ENCODE results near the gene GADD45A.
"Not testable (repeated sequence)": the region's sequence is repeated elsewhere in the genome, so short reads cannot be mapped to it uniquely, and the experiment has no call there.

GADD45A gene

DNA sequence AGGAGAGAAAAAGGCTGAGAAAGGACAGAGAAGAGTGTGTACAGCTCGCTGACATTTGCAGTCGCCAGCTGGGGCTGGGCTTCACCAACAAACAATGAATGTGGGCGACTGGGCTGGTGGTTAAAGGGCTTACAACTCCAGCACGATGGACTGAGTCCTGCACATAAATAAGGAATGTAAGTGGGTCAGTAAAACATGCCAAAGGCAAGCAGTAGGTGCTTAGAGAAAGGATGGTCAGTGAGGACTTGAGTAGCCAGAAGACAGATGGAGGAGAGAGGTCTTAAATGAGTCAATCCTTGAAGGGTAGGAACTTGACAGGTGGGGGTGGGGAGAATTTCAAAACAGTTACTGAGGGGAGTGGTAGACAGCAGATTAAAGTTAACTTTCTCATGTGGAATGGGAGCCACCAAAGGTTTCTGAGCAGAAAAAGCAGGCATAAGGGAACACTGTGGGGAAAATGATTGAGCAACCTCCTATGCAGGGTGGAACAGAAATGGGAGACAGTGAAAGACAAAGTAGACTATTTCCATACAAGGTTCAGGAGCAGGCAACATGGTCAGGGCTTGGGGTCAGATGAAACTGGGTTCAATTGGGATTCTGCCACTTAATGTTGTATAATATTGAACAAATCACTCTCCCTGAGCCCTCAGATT lies 37.4 kb downstream of the GADD45A start:
- no peak for DNase-seq

DNA sequence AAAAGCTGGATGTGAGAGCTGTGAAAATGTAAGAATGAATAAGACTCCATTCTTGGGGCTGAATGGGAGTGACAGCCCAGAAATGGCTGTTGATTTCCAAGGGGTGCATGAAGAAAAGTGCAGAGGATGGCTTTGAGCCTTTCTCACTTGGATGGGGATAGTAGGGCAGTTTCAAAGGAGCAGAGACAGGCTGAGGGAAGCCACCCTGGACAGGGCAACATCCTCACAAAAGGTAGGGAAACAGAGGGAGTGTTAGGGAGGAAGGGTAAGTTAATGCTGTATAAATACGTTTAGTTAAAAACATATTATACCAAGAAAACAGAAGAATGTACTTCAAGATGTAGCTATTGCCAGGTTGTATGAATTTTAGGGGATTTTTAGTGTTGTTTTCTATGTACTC lies 38.1 kb downstream of the GADD45A start:
- DNase-seq = no peak

DNA sequence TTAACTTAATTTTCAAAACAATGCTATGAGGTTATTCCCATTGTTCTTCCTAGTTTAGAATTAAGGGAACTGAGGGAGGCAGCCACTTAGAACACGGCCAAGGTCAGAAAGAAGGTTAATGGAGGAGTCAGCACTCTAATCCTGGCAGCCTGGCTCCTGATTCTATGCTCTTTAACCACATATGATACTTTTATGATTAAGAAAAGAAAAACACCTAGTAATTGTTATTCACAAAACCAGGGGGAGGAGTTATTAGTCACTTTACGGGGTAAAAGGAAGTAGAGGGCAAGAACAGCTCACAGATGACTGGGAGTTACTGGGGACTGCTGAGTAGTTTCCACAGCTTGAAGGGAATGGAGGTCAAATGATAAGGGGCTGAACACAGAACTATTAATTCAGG lies 38.6 kb downstream of the GADD45A start:
- DNase-seq = no peak

DNA sequence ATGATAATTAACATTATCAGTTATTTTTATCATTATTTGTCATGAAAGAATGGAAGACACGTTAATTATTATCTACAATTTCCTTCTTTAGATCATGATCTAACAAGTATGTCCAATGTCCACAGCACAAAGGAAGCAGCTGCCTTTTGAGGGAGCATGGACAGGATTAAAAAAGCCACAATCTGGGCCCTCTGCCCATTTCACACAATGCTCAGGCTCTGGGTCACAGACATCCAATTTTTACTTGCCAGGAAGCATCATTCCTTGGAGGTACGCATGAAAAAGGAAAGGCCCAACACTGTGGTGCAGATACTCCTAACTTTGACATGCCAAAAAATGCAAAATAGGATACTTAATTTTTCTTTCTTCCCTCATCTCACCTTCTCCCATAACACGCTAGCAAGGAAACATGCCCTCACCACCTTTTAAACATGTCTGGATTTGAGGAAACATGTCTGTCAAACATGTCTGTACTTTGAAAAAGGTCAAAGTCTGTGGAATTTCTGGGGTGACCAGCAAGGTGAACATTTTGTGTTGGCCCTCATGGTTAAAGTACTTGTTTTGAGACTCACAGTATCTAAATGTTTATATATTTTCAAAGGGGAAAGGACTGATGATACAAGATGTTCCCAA lies 40.0 kb downstream of the GADD45A start:
- DNase-seq = no peak

DNA sequence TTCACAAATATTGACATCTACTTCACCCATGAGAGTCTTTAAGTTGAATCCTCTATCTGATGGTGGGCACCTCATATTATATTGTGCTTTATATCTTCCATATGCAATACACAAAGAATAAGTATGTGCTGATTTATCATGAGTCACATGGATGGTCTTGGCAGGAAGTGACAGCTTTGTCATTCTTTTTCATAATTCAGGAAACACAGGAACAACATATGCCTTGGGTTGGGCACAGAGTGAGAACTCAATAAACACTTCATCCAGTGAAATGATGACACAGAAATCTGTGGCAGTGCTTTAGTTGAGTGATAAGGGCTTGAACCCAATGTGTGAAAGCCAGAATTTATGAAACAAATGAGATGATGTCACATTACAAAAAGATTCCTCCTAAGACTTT lies 41.2 kb downstream of the GADD45A start:
- no peak for DNase-seq

DNA sequence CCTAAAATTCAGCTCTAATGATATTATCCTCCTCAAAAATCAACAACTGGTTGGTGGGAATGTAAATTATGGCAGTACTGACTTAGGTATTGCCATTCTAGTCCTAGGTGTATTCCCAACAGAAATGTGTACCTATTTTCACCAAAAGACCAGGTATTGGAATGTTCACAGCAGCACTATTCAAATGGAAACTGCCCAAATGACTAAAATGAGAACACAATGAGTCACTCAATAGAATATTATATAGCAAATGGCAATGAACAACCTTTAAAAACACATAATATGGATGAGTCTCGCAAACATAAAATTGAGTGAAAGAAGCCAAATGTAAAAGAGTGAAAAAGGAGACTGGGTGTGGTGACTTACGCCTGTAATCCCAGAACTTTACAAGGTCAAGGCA lies 44.9 kb downstream of the GADD45A start:
- DNase-seq = no peak

DNA sequence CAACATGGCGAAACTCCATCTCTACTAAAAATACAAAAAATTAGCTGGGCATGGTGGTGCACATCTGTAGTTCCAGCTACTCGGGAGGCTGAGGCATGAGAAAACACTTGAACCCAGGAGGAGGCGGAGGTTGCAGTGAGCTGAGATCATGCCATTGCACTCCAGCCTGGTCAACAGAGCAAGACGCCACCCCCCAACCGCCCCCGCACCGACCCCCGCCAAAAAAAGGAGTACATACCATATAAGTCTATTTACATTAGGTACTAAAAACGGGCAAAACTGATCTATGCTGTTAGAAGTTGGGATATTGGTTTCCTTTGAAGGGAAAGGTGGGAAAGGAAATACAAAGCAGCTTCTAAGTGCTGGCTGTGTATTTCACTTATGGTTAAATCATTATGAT lies 45.3 kb downstream of the GADD45A start:
- DNase-seq = not testable (repeated sequence)

DNA sequence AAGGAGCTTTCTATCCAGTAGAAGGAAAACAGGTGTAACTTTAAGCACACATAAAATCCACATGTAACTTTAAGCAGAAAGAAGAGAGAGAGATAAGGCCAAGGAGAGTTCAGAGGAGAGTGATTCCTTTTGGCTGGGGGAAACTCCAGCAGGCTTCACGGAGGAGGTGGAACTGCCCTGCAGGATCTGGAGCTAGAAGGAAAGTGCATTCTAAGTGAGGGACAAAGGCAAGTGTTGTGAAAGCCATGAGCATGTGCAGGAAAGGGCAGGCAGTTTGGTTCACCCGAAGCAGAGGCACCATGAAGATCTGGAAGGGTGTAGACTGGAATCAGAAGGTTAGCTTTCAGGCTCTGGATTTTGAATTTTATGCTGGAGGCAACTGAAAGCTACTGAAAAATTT lies 46.3 kb downstream of the GADD45A start:
- DNase-seq = no peak

DNA sequence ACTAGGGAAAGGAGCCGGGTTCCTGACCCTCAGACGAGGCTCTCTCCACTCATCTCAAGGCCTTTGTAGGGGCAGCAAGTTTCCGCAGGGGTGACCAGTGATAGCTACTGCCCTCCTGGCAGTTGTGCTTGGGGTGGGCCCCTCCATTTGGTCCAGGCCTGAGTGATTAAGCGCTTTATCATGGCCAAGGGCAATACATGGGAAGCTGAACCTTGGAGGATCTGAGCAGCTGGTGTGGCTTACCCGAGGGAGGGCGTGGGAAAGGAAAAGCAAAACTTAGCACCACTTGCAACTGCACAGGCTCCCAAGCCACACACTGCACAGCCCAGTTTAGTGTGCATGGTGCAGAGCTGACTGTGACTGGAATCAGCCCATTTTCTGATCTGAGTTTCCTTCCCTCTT lies 47.8 kb downstream of the GADD45A start:
- no peak for DNase-seq

DNA sequence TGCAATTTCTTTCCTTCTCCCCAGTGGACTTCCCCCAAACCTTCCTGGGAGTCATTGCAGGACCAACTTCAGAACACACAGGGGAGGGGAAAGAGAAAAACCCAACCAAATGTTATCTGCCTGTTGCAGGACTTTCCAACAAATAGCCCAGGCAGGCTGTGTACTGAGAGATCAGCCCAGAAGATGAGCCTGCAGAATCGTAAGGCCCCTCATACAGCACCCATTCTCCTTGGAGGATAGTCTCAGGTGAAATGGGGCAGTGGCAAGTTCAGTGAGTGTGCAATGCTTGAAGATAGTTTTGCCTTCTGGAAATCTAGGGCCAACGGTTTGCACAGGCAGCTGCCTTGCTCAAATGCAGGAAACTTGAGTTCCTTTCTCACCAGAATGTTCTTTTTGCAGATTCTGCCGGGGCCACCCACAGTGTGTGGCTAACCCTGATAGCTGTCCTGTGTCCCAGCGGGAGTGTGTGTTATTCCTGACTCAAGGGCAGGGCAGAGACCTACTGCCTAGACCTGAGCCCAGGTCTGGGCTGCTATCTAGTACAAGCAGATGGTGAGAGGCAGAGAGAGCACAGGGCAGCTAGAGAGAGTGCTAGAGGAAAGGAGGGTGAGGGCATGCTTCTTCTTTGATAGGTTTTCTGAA lies 48.8 kb downstream of the GADD45A start:
- DNase-seq = no peak

DNA sequence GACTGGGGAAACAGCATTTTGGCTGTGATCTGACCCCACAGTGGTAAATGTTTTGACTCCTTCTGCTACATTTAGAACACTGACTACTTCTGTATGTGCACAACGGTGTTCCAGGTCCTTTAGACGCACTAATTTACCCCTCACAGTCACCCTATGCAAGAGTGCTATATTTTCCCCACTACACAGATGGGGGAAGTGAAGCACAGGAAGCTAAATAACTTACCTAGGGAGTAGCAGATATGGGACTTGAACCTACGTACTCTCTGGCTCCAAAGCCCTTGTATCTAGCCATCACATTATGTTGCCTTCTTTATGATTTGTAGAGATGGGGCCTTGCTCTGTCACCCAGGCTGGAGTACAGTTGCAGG lies 49.3 kb downstream of the GADD45A start:
- no peak for DNase-seq

DNA sequence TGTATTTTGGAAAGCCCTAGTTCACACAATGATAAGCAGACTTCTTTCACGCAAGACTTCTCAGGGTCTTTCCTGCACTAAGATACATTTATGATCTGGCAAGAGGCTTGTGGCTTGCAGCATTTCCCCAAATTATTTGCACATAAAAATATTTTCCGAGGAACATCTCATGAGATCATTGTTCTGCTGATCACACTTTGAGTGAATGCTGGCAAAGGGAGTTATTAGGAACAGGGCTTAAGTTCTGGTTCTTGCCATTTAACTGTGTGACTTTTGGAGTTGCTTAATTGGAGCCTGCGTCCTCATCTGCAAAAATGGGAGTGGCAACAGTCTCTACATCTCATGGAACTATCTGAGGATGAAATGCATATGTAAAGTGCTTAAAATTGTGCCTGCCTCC lies 50.2 kb downstream of the GADD45A start:
- no peak for DNase-seq

DNA sequence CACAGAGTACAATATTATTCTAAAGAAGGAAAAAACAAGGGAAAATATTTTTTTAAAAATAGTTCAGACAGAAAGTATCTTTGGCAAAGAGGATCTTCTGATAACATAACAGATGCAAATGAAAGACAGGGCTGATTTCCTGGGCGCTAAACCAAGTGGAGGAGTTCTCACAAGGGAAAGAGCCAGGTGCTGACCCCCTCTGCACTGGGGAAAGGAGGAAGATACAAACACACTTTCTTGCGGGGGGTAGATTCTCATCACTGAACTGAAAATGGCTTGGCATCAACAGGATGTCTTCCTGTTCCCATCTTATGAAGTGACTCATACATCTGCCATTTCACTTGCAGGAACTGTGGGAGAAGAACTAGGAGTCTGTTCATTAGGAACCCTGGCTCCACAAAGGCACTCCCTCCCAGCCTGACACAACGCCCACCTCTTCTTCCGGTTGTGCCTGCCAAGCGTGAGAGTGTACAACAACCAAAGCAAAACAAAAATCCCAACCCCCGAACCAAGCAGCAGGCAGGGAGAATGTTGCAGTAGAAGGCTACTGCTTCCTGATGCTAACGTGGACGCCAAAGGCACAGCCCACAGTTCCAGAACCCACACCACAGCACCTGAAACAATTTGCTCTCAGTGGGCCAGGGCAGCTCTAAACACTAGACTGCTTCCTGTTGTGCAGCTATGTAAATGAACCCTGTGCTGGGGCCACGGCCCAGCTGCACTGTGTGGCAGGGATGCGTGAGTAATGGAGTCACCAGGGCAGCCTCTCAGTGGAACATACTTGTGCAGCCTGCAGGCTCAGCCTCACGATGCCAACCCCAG lies 51.0 kb downstream of the GADD45A start:
- peak; percentile 37 for DNase-seq

DNA sequence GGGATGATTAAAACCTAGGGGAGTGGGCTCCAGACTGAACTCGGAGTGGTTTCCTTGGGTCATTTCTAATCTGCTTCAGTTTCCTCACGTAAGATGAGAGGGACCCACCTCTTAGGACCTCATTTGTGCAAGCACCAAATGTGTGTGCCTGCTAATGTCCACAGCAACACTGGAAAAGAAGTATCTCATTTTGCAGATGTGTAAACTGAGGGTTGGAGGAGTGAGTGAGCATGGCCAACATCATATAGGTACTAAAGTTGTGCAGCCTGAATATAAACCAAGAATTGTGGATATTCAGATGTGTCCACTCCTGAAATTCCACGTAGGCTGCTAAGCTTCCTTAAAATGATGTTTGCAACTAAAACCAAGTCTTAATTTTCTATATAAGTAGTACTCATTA lies 51.7 kb downstream of the GADD45A start:
- no peak for DNase-seq

DNA sequence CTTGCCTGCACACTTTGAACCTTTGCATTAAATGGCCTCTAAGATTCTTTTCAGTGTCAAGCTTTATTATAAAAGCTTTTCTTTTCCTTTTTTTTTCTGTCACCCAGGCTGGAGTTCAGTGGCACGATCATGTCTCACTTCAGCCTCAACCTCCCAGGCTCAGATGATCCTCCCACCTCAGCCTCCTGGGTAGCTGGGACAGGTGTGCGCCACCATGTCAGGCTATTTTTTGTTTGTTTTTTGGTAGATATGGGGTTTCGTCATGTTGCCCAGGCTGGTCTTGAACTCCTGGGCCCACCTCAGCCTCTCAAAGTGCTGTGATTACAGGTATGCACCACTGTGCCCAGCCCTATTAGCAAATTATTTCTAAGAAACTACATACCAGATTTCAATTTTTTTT lies 52.9 kb downstream of the GADD45A start:
- no peak for DNase-seq
